CD4-positive, alpha-beta T cell treated with Interferon gamma for 1 hour (primary cell): ENCODE results near the gene MSI2.

Experiments used
- DNase-seq: peaks from one replicate; pipeline ENCODE4 v3.0.0-alpha.2; 2020

The MSI2 gene

GRCh38 chr17:57420734-57421717, 164.7 kb downstream of the MSI2 start:
- no peak for DNase-seq

- DNase-seq, result no peak
Measured at GRCh38 chr17:57422574-57423164, 166.3 kb downstream of the MSI2 start.

GRCh38 chr17:57423541-57423940, 167.2 kb downstream of the MSI2 start:
- no peak for DNase-seq

- no peak for DNase-seq
Measured at GRCh38 chr17:57424273-57424672, 167.9 kb downstream of the MSI2 start.

- no peak for DNase-seq
Measured at GRCh38 chr17:57424777-57425188, 168.5 kb downstream of the MSI2 start.

GRCh38 chr17:57425431-57425830, 169.1 kb downstream of the MSI2 start:
- no peak for DNase-seq

GRCh38 chr17:57425903-57426880, 169.9 kb downstream of the MSI2 start:
- DNase-seq, result no peak

- DNase-seq, result no peak
Measured at GRCh38 chr17:57429966-57430365, 173.6 kb downstream of the MSI2 start.

- no peak for DNase-seq
Measured at GRCh38 chr17:57431415-57431814, 175.1 kb downstream of the MSI2 start.

GRCh38 chr17:57432507-57433277, 176.4 kb downstream of the MSI2 start:
- DNase-seq, result no peak

GRCh38 chr17:57433452-57433851, 177.1 kb downstream of the MSI2 start:
- DNase-seq, result no peak

- DNase-seq, result no peak
Measured at GRCh38 chr17:57434361-57434760, 178.0 kb downstream of the MSI2 start.

- no peak for DNase-seq
Measured at GRCh38 chr17:57436565-57436964, 180.2 kb downstream of the MSI2 start.

GRCh38 chr17:57438066-57438731, 181.9 kb downstream of the MSI2 start:
- no peak for DNase-seq

GRCh38 chr17:57439651-57440050, 183.3 kb downstream of the MSI2 start:
- no peak for DNase-seq

- peak; percentile 60 for DNase-seq
Measured at GRCh38 chr17:57440522-57441269, 184.4 kb downstream of the MSI2 start.

GRCh38 chr17:57441270-57441600, 184.9 kb downstream of the MSI2 start:
- no peak for DNase-seq

- no peak for DNase-seq
Measured at GRCh38 chr17:57442401-57442823, 186.1 kb downstream of the MSI2 start.

- peak; percentile 42 for DNase-seq
Measured at GRCh38 chr17:57442914-57443571, 186.7 kb downstream of the MSI2 start.

GRCh38 chr17:57443781-57444180, 187.5 kb downstream of the MSI2 start:
- DNase-seq, result no peak
